T-helper 2 cell treated with Interferon-gamma antibody and Interleukin-4, amounts not matched to agents 100 ng/mL and 5 ng/mL, for 36 hours (primary cell): ENCODE data around the gene TSPAN4. TPM values are rescaled to one million over a fixed set of nuclear protein-coding genes. Genes with fewer than 3 reads are reported as not detected.

ENCODE experiments used
- intact Hi-C: fragments of 100-400 bp; cut with micrococcal nuclease; formaldehyde crosslinking; loops from one replicate; pipeline ENCODE4 v1.15.1; 2023
- total RNA-seq: library from RNA; stranded (reverse); gene quantifications from 2 replicates; pipeline ENCODE4 v1.2.3, GENCODE V29; 2022

Gene TSPAN4
- total RNA-seq, 1 donor from 2014 or later: 8.5 TPM

- intact Hi-C loops: no loop called here
These were observed 20.0 kb downstream of the TSPAN4 start for GRCh38 chr11:862696-863022.

- intact Hi-C loops: no loop called here
These were observed 20.6 kb downstream of the TSPAN4 start for GRCh38 chr11:863023-863909.

- intact Hi-C loops: no loop called here
These were observed 21.5 kb downstream of the TSPAN4 start for GRCh38 chr11:863910-864827.

GRCh38 chr11:864898-865297 lies 22.2 kb downstream of the TSPAN4 start:
- intact Hi-C loops: no loop called here

- intact Hi-C loops: no loop called here
These were observed 23.1 kb downstream of the TSPAN4 start for GRCh38 chr11:865462-866430.

- intact Hi-C loops: no loop called here
These were observed 23.8 kb downstream of the TSPAN4 start for GRCh38 chr11:866481-866880.

- intact Hi-C loops: no loop called here
These were observed 25.3 kb downstream of the TSPAN4 start for GRCh38 chr11:867856-868358.

GRCh38 chr11:868394-868793 lies 25.7 kb downstream of the TSPAN4 start:
- intact Hi-C loops: no loop called here

GRCh38 chr11:868802-869201 lies 26.1 kb downstream of the TSPAN4 start:
- intact Hi-C loops: no loop called here

- intact Hi-C loops: no loop called here
These were observed 26.9 kb downstream of the TSPAN4 start for GRCh38 chr11:869399-870126.

GRCh38 chr11:870127-870413 lies 27.4 kb downstream of the TSPAN4 start:
- intact Hi-C loops: no loop called here

- intact Hi-C loops: no loop called here
These were observed 27.8 kb downstream of the TSPAN4 start for GRCh38 chr11:870418-870817.

GRCh38 chr11:871472-871871 lies 28.8 kb downstream of the TSPAN4 start:
- intact Hi-C loops: no loop called here

- intact Hi-C loops: no loop called here
These were observed 30.1 kb downstream of the TSPAN4 start for GRCh38 chr11:872799-873198.

- intact Hi-C loops: no loop called here
These were observed 31.1 kb downstream of the TSPAN4 start for GRCh38 chr11:873706-874105.

GRCh38 chr11:875203-875602 lies 32.6 kb downstream of the TSPAN4 start:
- intact Hi-C loops: no loop called here

GRCh38 chr11:875769-876301 lies 33.2 kb downstream of the TSPAN4 start:
- intact Hi-C loops: no loop called here

- intact Hi-C loops: no loop called here
These were observed 33.9 kb downstream of the TSPAN4 start for GRCh38 chr11:876545-876944.

GRCh38 chr11:877565-877964 lies 34.9 kb downstream of the TSPAN4 start:
- intact Hi-C loops: no loop called here

GRCh38 chr11:880447-880846 lies 37.8 kb downstream of the TSPAN4 start:
- intact Hi-C loops: no loop called here
